NCI-H2107 treated with DMSO at 0.1 percent for 48 hours (cell line): ENCODE results near the gene SPDYE3.
A peak's percentile ranks its signal among the peaks of the same experiment; 100 is the strongest.
"Not testable (repeated sequence)": the region's sequence is repeated elsewhere in the genome, so short reads cannot be mapped to it uniquely, and the experiment has no call there.

ENCODE experiments used
- DNase-seq: peaks from one replicate; lab custom pipeline; 2025; ENCODE audit not compliant: unreplicated experiment; lab: John Stamatoyannopoulos, UW

SPDYE3 gene

GRCh38 chr7:100287191-100287969 lies 20.1 kb upstream of the SPDYE3 start:
- not testable (repeated sequence) for DNase-seq

- DNase-seq: not testable (repeated sequence)
Observed at GRCh38 chr7:100288258-100288657, 19.2 kb upstream of the SPDYE3 start.

- not testable (repeated sequence) for DNase-seq
Observed at GRCh38 chr7:100292162-100292561, 15.3 kb upstream of the SPDYE3 start.

- DNase-seq: not testable (repeated sequence)
Observed at GRCh38 chr7:100295269-100295668, 12.2 kb upstream of the SPDYE3 start.

DNA sequence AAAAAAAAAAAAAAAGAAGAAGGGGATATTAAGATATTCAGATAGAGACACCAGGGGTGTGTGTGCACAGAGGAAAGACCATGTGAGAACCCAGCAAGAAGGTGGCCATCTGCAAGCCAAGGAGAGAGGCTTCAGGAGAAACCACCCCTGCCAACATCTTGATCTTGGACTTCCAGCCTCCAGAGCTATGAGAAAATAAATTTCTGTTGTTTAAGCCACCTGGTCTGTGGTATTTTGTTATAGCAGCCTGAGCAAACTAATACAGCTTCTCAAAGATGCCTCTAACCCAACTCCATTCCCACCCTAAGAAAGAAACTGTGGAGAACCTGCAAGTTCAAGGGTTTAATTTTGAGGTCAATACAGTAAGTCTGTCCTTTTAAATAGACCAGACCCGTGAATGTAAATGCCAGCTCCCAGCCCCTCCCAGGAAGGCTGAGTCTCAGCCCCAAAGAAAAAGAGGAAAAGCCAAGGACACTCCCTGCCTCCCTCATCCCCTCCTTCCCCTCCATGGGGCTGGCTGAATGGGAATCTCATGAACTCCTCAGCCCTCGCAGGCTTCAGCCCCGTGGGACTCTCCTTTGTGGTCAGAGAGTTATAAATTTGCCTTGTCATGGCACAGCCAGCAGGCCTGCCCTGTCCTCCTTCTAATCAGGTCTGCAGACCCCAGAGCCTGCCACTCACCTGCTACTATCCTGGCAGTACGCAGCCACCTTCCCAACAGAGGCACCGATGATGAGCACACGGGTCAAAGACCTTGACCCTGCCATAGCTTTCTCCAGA lies 9.5 kb upstream of the SPDYE3 start:
- DNase-seq: not testable (repeated sequence)

DNA sequence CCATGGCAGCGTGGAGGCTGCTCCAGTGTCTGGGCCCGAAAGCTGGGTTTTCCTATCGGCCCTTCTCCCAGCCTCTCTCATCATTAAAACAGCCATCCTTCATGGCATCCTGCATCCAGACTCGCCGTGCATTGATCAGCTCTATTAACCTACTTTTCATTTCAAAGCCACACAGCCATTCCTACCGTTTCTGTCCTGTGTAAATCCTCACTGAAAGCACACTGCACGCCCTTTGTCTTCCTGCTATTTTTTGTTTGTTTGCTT lies 8.9 kb upstream of the SPDYE3 start:
- not testable (repeated sequence) for DNase-seq

DNA sequence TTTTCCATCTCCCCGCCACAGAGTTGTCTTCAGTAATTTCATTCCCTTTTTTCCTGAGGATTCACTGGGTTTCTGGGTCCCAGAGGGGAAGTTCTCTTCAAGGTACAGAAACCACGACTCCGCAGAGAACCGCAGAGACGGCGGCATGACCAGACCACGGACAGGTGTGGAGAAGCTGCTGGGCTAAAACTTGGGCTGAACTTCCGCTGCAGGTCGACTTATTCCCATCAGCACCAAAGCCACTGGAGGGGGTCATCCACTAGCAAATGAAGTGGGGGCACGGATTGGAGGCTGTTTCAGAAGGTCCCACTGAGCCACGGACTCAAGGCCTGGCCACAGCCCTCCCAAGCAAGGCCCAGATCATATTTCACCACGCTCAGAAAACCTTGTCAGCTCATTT lies 3.0 kb upstream of the SPDYE3 start:
- not testable (repeated sequence) for DNase-seq

DNA sequence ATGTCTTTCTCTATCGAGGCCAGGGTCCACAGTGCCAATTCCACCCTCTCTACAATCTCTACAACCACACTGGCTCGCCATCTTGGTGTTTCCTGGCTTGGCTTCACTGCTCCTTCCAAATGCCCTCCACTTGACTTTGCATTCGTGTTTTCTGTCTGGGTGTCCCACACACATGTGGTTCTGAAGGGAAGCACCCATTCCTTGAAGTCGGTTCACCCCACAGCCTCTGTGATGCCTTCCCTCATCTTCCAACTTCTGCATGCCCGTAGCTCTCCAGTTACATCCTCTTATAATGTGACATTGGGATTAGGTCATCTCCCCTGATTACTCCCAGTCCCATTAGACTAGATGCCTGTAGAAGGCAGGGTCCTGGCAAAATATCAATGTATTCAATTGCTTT lies 10.8 kb downstream of the SPDYE3 start:
- DNase-seq: not testable (repeated sequence)

DNA sequence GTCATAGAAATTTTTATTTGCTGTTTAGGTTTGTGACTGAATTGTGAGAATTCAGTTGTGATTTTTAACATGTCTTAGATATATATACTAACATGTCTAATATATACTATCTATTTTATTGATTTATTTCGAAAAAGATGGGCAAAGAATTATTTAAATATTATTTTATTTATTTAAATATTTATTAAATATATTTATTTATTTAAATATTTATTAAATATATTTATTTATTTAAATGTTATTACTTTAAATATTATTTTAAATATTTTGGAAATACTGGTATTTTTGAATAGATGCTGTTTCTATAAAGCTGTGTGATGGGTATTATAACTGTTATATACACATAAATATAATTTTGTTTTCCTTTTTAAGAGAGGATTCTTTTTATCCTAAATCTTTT lies 14.1 kb downstream of the SPDYE3 start:
- DNase-seq: not testable (repeated sequence)

DNA sequence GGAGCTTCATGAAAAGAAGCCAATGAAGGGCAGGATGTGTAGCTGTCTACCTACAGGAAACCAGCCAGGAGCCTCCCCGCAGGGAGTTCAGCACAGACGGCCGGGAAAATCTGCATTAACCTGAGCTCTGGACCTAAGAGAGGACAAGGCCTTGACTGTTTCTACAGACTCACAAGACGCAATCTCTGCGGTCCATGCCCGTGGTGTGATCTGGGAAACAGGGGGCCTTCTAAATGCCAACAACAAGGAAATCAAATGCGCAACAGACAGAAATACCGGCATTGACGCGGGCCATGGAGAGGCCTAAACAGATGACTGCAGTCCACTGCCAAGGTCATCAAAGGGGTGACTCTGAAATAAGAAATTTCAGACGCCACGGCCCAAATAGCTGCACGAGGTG lies 16.7 kb downstream of the SPDYE3 start:
- DNase-seq: not testable (repeated sequence)

DNA sequence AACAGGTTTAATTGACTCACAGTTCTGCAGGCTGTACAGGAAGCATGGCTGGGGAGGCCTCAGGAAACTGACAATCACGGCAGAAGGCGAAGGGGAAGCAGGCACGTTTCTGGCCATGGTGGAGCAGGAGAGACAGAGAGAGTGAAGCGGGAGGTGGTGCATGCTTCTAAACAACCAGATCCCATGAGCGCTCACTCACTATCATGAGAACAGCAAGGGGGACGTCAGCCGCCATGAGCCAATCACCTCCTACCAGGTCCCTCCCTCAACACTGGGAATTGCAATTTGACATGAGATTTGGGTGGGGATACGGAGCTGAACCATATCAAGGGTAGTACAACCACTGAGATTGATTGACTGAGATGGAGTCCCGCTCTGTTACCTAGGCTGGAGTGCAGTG lies 18.2 kb downstream of the SPDYE3 start:
- DNase-seq: not testable (repeated sequence)

GRCh38 chr7:100326914-100327313 lies 19.4 kb downstream of the SPDYE3 start:
- not testable (repeated sequence) for DNase-seq

DNA sequence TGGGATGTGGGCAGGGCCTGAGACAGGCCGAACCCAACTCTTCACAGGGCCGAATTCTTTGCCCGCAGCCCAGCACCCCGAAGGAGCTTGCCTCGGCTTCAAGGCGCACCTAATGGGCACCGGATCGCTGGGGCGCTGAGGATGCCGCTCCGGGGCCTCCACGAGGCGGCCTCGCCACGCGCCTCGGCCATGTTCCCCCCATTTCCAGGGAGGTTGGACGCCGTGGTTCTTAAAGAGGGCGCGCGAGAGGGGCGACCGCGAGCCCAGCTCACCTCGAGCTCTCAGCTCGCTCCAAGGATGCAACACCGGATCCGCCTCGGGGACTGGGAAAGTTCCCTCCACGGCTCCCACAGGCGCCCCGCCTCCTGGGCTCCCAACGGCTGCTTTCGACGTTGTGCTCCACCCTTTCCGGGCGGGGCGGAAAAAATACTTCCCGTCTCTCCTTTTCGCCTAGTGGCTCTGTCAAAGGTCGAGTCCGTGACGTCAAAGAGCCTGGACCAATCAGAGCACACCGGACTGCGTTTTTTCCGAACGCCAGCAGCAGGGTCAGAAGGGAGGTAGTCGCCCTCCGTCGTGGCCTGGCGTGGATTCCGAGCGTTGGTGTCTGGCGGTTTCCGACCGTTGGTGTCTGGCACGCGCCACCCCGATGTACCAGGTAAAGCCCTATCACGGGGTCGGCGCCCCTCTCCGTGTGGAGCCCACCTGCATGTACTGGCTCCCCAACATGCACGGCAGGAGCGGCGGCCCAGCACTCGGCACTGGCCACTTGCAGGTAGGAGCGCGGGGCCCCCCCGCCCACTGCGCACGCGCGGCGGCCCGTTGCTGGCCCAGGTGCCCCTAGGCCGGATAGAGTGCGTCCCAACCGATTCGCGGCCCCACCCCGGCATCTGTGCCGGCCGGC lies 28.3 kb downstream of the SPDYE3 start:
- peak; percentile 83 for DNase-seq

GRCh38 chr7:100338083-100338696 lies 30.7 kb downstream of the SPDYE3 start:
- not testable (repeated sequence) for DNase-seq

DNA sequence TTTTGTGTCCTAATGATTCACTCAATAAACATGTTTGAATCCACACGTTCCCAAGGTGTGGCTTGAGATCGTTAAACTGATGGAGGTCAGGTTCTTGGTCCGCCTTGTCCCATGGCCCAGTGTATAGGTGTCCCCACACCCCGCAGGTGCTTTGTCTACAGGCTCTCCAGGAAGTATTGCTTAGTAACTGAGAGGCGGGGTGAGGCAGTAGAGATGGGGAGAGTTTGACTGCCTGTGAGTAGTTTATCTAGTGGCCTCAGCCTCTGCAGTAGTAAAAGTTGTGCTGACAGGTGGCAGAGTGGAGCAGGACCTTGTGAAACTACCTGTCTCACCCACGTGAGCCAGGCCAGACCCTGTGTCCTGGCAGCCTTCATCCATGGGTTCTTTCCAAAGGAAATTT lies 33.8 kb downstream of the SPDYE3 start:
- DNase-seq: not testable (repeated sequence)

DNA sequence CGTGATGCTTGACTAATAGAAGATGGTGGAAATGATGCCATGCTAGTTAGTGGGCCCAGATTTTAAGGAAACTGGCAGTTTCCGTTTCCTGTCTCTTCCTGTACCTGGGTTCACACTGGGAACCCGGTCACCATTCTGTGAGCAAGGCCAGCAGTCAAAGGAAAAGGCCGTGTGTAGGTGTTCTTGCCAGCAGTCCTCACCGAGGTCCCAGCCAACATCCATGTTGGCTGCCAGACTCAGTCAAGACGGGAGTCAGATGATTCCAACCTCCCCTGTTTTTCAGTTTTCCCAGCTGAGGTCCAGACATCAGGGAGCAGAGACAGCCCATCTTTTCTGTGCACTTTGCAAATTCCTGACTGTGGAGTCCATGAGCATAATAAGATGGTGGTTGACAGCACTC lies 35.3 kb downstream of the SPDYE3 start:
- no peak for DNase-seq

DNA sequence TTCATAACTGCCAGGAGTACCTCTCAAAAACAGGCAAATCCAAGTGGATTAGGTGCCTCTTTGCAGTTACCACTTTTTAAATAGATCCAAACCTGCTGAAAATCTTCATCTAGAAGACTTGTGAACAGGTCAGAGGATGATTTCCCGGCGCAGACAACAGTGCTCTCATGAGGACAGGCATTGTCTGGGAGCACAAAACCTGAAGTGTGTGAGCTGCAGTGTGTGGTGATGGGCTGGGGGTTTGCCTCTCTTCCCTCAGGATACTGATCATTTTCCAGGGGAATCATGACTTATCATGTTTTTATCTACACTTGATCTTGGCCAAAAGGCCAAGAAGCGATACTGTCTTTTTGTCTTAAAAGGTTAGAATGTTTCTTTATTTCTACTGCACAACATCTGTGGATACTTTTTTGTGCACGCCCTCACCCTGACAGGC lies 36.6 kb downstream of the SPDYE3 start:
- not testable (repeated sequence) for DNase-seq

GRCh38 chr7:100344560-100345287 lies 37.2 kb downstream of the SPDYE3 start:
- not testable (repeated sequence) for DNase-seq

DNA sequence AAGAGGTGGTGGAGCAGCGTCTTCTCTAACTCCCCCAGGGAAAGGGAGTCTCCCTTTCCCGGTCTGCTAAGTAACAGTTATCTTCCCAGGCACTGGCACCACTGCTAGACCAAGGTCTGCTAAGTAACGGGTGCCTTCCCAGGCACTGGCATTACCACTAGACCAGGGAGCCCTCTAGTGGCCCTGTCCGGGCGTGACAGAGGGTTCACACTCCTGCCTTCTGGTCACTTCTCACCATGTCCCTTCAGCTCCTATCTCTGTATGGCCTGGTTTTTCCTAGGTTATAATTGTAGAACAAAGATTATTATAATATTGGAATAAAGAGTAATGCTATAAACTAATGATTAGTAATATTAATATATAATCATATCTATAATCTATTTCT lies 37.8 kb downstream of the SPDYE3 start:
- peak; percentile 16 for DNase-seq

DNA sequence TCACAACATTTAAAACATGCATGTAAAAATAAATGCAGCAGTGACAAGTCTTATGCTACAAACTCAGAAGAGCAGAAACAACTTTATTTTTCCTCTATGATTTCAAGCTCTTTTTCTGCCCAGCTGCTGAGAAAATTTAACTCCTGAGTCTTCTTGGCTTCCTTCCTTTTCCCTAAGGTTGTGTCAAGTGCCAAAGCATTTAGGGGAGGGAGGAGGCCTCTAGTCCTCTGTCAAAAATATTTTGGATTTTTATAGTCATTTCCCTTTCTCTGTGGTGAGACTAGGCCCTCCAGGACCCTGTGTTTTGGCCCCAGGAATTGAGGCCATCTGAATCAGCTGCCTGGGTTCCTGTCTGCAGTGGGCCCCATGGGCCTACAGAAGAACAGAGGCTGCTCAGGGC lies 39.4 kb downstream of the SPDYE3 start:
- no peak for DNase-seq
